Measurements from ENCODE around the gene IPO9.

DNA sequence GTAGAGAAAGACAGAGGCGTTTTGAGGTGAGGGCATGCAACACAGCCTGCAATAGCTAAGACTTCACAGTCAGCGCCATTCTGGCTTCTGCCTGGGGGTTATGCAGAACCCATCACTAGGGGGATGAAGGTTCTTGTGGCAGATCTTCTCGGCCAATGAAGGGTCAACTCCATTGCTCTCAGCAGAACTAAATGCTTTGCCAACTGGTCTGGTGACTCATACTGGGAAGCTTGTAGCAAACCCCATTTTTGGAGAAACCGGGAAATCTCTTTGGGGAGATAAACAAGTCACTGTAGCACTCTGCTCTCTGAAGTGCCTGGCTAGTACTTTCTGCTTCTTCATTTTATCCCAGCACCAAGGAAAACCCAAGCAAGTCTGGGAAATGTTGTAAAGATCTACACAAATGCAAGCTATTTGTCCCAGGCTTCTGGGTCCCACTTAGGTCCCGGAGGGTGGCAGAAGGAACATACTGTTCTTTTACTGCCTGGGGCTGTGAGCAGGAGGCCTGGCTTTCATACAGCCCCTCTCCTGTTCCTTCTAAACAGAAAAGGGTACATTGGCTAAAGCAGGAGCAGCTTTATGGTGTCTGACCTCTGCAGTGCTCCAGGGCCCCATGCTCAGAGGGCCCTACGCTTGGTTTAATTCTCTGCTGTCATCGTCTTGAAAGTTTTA is 88.5 kb downstream of the IPO9 start:
- TF ChIP-seq, protein P1, sequence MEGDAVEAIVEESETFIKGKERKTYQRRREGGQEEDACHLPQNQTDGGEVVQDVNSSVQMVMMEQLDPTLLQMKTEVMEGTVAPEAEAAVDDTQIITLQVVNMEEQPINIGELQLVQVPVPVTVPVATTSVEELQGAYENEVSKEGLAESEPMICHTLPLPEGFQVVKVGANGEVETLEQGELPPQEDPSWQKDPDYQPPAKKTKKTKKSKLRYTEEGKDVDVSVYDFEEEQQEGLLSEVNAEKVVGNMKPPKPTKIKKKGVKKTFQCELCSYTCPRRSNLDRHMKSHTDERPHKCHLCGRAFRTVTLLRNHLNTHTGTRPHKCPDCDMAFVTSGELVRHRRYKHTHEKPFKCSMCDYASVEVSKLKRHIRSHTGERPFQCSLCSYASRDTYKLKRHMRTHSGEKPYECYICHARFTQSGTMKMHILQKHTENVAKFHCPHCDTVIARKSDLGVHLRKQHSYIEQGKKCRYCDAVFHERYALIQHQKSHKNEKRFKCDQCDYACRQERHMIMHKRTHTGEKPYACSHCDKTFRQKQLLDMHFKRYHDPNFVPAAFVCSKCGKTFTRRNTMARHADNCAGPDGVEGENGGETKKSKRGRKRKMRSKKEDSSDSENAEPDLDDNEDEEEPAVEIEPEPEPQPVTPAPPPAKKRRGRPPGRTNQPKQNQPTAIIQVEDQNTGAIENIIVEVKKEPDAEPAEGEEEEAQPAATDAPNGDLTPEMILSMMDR (conservative IDR thresholded peaks at IDR 0.05), result no peak
- no peak for TF ChIP-seq EZH2 (IDR thresholded peaks at IDR 0.05; ENCODE audit: low read depth)
